ENCODE measurements around the gene TMSB15B. TPM values are rescaled to one million over a fixed set of nuclear protein-coding genes. Genes with fewer than 3 reads are reported as not detected.

The TMSB15B gene
- total RNA-seq, 1 donor from 2014 or later = 26.0 TPM

Other genes with a start within 250 kb of the TMSB15B start
- gene PLP1, start 185.8 kb upstream of the TMSB15B start, total RNA-seq = 9.4 TPM
- gene RAB9B, start 130.4 kb upstream of the TMSB15B start, total RNA-seq = 36.3 TPM
- gene H2BW1, start 51.1 kb downstream of the TMSB15B start, total RNA-seq = not detected
- not detected for gene H2BW2, start 77.3 kb downstream of the TMSB15B start, total RNA-seq
- 43.8 TPM for gene TMSB15C, start 113.6 kb downstream of the TMSB15B start, total RNA-seq
- gene ZCCHC18, start 149.9 kb downstream of the TMSB15B start, total RNA-seq = 12.0 TPM
- gene SLC25A53, start 194.4 kb downstream of the TMSB15B start, total RNA-seq = 12.3 TPM
- 88.1 TPM for gene FAM199X, start 203.8 kb downstream of the TMSB15B start, total RNA-seq

Data from occipital lobe (tissue), 1 donor.